GM10266 (cell line): ENCODE results near the gene TMEM150C.

Experiments
- DNase-seq: peaks from one replicate; pipeline ENCODE4 v3.0.0; 2012; ENCODE audit errors: extremely low spot score
- CTCF ChIP-seq: IDR thresholded peaks from 2 replicates; pipeline ENCODE4 v1.5.1; 2012; ENCODE audit warnings: mild to moderate bottlenecking, low read depth; ENCODE audit not compliant: control insufficient read depth, insufficient read depth; ENCODE audit errors: missing control alignments

Gene TMEM150C

GRCh38 chr4:82517043-82517442 lies 44.7 kb downstream of the TMEM150C start:
- no peak for DNase-seq
- TF ChIP-seq CTCF: no peak

GRCh38 chr4:82515705-82516104 lies 46.1 kb downstream of the TMEM150C start:
- TF ChIP-seq CTCF: no peak
- no peak for DNase-seq

- TF ChIP-seq CTCF: no peak
- DNase-seq: no peak
These were observed 48.4 kb downstream of the TMEM150C start for GRCh38 chr4:82513382-82513781.

- TF ChIP-seq CTCF: no peak
- no peak for DNase-seq
These were observed 51.6 kb downstream of the TMEM150C start for GRCh38 chr4:82510216-82510615.

- no peak for TF ChIP-seq CTCF
- no peak for DNase-seq
These were observed 52.9 kb downstream of the TMEM150C start for GRCh38 chr4:82508806-82509428.

- DNase-seq: no peak
- TF ChIP-seq CTCF: no peak
These were observed 53.8 kb downstream of the TMEM150C start for GRCh38 chr4:82508011-82508410.

GRCh38 chr4:82501154-82501442 lies 60.7 kb downstream of the TMEM150C start:
- DNase-seq: no peak
- no peak for TF ChIP-seq CTCF
